GM21576 (cell line): ENCODE data around the gene PSMB4.
"Not testable (repeated sequence)": the region's sequence is repeated elsewhere in the genome, so short reads cannot be mapped to it uniquely, and the experiment has no call there.

Experiments
- ATAC-seq: cut with Tn5 transposase; IDR thresholded peaks from one replicate; pipeline ENCODE4 v1.9.1; 2021; ENCODE audit warnings: mild to moderate bottlenecking, moderate library complexity; ENCODE audit not compliant: unreplicated experiment

Gene PSMB4

DNA sequence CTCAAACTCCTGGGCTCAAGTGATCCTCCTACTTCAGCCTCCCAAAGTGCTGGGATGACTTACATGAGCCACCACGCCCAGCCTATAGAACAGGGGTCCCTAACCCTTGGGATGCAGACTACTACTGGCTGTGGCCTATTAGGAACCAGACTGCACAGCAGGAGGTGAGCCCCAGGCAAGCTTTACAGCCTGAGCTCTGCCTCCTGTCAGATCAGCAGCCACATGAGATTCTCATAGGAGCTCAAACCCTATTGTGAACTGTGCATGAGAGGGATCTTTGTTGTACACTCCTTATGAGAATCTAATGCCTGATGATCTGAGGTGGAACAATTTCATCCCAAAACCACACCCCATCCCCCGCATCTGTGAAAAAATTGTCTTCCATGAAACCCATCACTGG is 13.4 kb upstream of the PSMB4 start:
- no peak for ATAC-seq

DNA sequence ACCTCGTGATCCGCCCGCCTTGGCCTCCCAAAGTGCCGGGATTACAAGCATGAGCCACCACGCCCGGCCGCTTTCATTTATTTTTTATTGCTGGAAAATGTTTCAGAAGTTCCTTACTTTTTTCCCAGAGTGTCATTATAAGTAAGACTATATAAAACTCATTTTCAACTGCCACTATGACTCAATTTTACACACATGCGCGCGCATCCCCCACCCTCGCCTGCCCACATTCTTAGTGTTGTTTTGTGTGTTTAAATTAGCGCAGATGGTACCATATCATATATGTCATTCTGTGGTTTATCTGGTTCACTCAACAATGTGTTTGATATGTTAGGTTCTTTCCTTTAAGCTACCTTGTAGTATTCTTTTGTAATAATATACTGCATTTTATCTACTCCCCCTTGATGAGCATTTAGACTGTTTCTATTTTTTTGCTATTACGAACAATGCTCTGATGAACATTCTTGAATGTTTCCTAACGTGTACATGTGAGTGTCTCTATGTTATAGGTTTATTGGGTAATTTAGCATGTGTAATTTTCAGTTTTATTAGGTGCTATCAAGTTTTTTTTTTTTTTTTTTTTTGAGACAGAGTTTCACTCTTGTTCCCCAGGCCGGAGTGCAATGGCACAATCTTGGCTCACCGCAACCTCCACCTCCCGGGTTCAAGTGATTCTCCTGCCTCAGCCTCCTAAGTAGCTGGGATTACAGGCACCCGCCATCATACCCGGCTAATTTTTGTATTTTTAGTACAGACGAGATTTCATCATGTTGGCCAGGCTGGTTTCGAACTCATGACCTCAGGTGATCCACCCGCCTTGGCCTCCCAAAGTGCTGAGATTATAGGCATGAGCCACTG is 8.9 kb upstream of the PSMB4 start:
- ATAC-seq, result not testable (repeated sequence)

DNA sequence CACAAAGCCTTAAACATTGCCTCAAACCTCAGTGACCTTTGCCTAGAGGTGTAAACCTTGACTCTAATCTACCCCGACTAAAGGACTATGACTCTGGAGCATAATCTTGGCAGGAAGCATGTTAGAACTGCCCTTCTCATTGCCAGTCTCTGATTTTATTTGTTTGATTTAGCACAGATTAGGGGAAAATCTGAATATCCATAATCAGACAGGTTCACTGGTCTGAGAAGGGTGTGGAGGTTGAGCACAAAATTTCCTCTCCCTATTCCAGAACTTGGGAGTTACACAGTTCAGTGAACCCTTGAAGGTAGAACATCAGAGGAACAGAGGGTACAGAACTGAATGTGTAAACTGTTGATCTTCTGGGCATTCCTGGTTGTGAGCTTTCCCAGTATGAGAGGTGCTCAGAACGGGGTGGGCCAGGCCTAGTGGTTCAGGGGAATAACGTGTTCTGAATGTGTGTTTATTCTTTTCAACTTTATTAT is 8.3 kb upstream of the PSMB4 start:
- ATAC-seq, result no peak

DNA sequence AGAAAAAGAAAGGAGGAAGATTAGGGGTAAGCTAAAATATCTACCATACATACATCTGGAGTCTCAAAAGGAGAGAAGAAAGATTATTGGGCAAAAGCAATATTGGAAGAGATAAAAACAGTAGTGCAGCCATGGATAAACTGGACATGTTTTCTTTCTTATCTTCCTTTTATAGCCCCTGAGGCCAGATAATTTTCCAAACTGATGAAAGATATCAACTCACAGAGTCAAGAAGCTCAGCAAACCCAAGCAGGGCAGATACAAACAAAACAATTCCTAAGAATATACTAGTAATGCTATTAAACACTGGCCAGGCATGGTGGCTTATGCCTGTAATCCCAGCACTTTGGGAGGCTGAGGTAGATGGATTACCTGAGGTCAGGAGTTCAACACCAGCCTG is 5.8 kb upstream of the PSMB4 start:
- ATAC-seq, result no peak

DNA sequence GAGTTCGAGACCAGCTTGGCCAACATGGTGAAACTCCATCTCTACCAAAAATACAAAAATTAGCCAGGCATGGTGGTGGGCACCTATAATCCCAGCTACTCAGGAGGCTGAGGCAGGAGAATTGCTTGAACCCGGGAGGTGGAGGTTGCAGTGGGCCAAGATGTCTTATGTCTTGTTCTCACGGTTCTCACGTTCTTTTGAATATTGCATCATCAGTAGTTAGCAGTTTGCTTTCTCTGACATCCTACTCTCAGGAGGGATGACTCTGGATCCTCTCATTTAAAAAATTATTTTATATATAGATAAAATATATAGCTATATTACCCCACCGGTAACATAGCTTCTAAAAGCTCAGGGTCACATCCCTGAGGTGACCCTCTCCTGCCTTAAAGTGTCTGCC is 3.1 kb upstream of the PSMB4 start:
- ATAC-seq, result not testable (repeated sequence)

DNA sequence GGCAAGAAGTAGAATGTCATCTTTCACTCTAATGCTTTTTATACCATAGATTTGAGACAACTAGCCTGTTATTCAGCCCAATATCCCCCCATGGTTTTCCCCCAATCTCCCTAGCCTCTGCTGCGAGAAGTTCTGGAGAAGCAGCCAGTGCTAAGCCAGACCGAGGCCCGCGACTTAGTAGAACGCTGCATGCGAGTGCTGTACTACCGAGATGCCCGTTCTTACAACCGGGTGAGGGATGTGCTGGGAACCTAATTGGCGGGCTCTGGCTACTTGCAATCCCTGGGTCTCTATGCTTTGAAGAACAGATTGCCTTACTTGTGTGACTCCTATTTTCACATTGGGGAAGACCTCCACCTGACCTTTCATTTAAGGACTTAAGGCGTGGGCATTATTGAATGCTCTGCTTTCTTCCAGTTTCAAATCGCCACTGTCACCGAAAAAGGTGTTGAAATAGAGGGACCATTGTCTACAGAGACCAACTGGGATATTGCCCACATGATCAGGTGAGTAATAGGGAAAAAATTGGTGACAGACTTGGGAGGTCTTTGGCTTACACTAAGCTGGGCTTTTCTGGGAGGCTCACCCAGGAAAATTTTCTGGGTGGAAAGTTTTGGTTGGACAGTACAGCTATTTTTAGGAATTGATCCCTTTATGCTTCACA is 1.9 kb downstream of the PSMB4 start:
- ATAC-seq, result no peak

DNA sequence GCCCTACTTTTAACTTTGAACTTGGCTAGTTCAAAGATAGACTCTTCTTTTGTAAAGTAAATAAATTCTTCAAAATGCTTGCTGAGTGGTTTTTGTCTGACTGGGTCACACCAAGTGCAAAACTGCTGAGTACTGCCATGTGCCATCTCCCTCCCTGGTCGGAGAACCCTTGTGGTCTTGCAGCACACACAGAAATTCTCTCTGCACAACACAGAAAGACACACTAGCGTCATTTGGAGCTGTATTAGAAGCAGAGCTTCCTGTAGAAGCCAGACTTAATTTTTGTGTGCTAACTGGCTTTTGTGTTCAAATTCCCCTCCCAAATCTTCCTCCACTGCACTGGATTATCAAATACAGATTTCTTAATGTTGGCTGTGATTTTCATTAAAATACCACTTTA is 2.5 kb downstream of the PSMB4 start:
- no peak for ATAC-seq

DNA sequence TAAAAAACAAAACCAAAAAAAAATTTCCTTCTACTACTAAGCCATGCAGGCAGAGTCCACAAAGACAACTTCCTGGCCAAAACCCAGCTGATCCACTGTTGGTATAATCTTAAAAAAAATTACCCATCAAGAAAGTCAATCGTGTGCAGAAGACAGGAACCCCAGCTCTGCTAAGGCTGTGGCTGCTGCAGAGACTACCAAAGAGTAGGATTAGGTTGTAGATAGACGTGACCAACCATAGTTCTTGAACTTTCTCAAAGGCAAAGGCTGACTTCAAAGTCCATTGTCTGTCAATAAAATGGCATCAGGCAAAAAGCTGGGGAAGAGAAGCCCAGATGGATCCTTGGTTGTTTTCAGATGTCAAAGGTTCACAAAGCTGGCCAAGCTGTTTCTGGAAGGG is 3.4 kb downstream of the PSMB4 start:
- no peak for ATAC-seq

DNA sequence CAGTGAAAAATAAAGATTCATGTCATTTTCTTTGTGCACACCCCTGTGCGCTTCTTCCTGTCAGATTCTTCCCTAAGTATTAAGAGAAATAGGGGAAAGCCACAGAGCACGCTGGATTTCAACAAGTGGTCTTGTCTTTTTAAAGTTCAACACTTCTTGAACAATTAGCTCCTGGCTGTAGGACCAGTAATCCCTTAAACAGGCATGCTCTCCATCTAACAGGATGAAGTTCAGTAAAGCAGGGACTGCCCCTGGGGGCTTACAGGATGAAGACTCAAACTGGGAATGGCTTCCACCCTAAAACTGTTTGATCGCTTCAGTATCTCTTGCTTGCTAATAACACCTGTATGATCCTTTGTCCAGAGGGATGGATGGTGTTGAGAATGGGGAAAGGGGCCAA is 4.2 kb downstream of the PSMB4 start:
- no peak for ATAC-seq

DNA sequence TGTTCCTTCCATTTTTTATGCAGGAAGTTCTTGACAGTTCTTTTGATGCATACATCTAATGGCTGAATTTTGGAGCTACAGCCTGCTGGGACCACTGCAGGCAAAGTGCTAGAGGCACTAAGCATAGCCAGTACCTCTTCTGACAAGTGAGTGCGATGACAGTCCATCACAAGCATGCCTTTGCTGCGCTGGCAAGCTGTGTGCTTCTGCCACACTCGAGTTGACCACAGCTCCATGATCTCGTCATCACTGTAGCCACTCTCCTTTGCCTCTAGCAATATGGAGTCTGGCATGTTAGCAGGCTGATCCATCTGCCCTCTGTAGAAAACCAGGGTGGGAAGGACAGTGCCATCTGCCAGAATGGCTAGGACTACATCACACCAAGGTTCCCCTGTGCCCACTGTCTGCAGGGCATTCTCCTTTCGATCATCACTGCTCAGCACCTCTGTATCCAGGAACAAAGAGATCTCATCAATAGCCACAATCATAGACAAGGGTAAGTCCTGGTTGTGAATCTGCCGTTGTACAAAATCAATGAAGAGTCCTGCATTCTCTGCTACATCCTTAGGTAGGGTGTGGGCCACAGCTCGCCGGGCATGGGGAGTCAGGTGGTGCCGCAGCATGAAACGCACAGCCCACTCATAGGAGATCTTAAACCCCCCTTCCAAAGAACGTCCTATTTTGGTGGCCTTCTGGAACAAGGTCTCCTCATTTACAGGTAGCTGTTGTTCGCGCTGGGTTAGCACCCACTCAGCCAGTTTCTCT is 6.0 kb downstream of the PSMB4 start:
- no peak for ATAC-seq

DNA sequence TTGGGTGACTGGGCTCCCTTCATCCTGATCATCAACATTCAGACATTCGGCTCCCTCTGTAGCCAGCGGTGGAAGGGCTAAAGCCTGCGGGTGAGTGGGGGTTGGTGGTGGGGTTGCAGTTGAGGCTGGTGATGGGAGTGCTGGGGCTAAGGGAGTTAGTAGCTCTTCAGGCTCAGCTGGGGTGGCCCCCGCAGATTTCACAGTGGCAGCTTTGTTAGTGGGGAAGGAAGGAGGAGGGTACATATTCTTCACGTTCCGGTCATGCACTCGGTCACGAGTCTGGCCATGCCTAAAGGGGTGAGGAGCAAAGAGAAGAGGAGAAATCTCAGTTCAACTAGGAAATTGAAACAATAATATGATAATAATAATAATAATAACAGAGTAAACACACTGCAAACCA is 6.8 kb downstream of the PSMB4 start:
- ATAC-seq, result no peak

DNA sequence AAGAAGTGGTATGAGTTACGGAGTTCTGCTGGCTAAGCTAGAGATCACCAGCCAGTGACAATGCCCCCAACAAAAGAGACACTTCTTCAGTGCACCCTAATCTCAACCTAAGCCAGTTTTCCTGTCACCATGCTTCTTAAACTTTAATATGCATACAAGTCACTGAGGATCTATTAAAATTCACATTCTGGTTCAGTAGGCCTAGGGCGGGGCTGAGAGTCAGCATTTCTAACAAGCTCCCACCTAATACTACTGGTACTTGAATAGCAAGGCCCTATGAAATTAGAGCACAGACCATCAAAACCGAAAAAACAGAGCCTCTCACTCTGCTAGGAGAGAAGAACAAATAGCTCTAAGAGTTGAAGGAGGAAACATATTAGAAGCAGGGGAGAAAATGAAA is 7.9 kb downstream of the PSMB4 start:
- no peak for ATAC-seq

DNA sequence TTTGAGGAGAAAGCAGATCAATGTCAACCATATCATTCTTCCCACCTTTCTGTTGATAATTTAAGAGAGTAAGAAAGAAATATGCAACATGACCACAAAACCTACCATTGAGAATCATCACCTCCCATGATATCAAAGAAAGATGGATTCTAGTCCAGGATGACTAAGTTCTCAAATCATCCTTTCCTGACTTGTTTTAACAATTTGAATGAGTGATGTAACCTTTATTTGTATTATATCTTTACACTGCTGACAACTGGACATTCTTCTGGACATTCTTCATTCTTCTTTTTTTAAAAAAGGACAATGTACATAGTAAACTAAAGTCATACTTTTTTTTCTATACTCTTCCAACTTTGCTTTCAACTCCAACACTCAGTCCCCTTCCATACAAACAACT is 9.5 kb downstream of the PSMB4 start:
- no peak for ATAC-seq

DNA sequence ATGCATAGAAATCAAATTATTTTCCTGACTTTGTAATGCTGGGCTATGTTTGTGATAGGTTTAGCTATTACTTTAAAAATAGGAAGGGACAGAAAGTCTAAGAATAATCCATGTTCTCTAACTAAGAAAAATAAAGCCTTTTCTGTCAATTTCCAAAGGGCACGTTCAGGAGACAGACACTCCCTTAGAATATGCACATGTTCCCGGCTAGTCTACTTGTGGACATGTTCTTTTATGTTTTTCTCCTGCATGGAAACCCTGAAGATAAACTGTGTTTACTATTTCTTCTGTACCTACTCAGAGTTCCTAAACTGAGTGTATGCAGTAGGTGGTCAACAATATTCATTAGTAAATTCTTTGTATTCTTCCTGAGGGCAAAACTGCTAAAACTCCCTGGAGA is 12.5 kb downstream of the PSMB4 start:
- no peak for ATAC-seq

DNA sequence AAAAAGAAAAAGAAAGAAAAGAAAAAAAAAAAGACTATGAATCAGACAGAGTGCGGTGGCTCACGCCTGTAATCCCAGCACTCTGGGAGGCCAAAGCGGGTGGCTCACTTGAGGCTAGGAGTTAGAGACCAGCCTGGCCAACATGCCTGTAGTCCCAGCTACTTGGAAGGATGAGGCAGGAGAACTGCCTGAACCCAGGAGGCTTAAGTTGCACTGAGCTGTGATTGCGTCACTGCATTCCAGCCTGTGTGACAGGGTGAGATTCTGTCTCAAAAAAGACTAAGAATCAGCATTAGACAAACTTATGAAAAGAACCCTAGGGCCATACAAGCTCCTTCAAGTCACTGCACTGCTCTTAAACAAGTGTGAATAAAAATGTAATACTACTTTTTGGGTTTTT is 16.9 kb downstream of the PSMB4 start:
- ATAC-seq, result no peak

DNA sequence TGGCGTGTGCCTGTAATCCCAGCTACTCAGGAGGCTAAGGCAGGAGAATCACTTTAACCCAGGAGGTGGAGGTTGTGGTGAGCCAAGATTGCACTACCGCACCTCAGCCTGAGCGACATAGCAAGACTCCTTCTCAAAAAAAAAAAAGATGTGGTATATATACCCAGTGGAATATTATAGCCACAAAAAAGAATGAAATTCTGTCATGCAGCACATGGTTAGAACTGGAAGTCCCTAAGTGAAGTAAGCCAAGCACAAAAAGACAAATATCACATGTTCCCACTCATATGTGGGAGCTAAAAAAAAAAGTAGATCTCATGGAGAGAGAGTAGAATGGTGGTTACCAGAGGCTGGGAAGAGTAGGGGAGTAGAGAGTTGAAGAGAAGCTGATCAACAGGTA is 18.7 kb downstream of the PSMB4 start:
- ATAC-seq, result no peak

DNA sequence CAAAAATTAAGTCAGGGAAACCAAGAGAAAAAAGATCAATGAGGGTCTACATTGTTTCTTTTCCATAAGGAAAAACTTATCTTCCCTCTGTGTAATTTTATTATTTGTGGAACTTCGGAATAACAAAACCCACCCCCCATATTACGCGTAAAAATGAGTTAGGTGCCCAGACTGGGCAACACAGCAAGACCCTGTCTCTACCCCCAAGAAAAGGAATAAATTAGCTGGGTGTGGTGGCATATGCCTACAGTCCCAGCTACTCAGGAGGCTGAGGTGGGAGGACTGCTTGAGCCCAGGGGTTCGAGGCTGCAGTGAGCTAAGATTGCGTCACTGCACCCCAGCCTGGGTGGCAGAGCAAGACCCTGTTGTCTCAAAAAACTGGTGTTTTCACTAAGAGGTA is 20.4 kb downstream of the PSMB4 start:
- no peak for ATAC-seq

DNA sequence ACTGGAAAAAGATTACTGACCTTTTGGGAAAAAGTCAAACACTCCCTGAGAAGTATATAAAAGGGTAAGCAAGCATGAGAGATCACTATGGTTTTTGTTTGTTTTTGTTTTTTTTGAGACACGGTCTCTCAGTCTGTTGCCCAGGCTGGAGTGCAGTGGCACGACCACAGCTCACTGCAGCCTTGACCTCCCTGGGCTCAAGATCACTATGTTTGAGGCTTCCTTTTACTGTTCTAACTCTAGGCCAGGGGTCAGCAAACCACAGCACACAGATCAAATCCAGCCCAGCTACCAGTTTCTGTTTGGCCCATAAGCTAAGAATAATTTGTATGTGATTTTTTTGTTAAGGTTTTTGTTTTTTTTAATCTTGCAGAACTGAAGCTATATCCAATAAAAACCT is 25.7 kb downstream of the PSMB4 start:
- ATAC-seq, result no peak

DNA sequence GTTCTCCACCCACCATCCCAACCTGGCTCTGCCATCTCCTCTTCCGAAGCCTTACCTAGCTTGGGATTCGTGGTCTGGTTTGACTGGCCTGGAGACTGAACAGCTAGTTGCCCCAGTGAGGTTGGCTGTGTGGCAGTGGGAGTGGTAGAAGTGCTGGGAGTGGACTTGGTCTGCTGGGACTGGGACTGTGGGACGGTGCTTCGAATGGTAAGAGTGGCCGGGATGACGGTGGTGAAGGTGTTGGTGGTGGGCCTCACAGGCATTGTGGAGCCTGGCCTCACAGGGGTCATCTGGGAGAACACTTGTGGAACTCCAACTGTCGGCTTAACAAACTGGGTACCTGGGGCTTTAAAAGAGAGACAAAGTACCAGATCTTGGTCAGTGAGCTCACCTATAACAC is 28.7 kb downstream of the PSMB4 start:
- ATAC-seq, result no peak

DNA sequence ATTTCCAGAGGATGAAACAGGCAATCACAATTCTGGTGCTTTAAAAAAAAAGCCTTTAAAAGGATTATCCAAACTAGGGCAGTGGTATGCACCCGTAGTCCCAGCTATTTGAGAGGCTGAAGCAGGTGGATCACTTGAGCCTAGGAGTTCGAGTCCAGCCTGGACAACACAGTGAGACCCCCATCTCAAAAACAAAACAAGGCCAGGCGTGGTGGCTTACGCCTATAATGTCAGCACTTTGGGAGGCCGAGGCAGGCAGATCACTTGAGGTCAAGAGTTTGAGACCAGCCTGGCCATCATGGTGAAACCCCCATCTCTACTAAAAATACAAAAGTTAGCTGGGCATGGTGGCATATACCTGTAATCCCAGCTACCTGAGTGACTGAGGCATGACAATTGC is 34.5 kb downstream of the PSMB4 start:
- not testable (repeated sequence) for ATAC-seq

DNA sequence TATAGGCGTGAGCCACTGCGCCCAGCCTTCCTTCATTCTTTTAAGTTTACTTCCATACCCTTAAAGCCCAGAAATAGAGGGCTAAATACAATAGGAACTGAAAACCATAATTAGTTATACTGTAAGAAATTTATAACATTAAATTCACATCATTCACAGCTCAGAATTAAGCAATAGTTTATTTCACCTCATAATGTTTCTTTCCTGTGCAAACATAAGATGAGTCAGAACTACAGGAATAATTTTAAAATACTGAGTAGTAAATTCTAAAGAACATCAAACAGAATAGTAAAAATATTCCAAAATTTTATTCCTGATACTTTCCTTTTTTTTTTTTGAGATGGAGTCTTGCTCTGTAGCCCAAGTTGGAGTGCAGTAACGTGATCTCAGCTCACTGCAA is 35.8 kb downstream of the PSMB4 start:
- no peak for ATAC-seq

DNA sequence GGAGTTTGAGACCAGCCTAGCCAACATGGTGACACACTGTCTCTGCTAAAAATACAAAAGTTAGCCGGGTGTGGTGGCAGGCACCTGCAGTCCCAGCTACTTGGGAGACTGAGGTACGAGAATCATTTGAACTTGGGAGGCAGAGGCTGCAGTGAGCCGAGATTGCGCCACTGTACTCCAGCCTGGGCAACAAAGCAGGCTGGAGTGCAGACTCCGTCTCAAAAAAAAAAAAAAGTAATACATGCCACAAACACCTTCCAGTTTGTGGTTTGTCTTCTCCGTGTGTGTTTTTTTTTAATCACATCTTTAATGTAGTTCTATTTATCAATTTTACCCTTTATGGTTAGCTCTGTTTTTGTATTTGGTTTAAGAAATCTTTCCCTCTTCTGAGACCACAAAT is 37.6 kb downstream of the PSMB4 start:
- ATAC-seq, result no peak
